ENCODE results near the gene SMG6.
A peak's percentile ranks its signal among the peaks of the same experiment; 100 is the strongest.
"Not testable (repeated sequence)": the region's sequence is repeated elsewhere in the genome, so short reads cannot be mapped to it uniquely, and the experiment has no call there.

The SMG6 gene

GRCh38 chr17:2263183-2264066, 40.2 kb downstream of the SMG6 start:
- peak; percentile 25 for DNase-seq (ENCODE audit: low spot score)

GRCh38 chr17:2262135-2262587, 41.4 kb downstream of the SMG6 start:
- DNase-seq (ENCODE audit: low spot score), result peak; percentile 59

- no peak for DNase-seq (ENCODE audit: low spot score)
Observed at GRCh38 chr17:2259769-2260536, 43.6 kb downstream of the SMG6 start.

DNA sequence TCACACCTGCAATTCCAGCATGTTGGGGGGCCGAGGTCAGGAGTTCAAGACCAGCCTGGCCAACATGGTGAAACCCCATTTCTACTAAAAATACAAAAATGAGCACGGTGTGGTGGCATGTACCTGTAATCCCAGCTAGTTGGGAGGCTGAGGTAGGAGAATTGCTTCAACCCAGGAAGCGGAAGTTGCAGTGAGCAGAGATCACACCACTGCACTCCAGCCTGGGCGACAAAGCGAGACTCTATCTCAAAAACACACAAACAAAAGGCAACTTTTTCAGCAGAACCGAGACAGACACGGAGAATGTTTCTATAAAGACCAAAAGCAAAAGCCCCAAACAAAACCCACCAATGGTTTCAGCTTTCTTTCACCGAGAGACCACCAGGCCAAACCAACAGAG, 44.8 kb downstream of the SMG6 start:
- not testable (repeated sequence) for DNase-seq (ENCODE audit: low spot score)

DNA sequence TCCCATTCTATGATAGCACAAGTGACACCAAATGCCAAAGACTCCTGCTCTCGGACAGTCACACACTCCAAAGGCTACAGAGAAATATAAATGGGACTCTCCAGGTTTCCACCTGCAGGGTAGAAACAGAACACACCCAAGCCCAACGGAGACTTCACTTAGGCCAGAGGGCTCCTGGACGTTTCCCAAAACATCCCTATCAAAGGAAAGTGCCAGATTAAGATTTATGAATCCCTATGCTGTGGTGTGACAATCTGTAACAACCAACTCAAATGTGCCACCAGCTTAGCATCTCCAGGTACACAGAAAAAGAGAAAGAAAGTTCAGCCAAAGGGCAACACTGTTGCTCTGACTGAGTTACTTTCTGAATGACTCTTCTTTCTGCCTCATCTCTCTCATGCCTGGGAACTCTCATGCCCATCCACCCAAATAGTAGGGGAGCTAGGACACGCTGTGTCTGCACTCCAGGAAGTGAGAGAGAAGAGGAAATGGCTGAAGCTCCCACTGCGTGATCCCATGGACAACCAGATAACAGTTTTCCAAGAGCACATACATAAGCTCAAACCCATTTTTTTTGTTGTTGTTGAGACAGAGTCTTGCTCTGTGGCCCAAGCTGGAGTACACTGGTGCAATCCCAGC, 49.7 kb downstream of the SMG6 start:
- peak; percentile 16 for DNase-seq (ENCODE audit: low spot score)

GRCh38 chr17:2253362-2253761, 50.2 kb downstream of the SMG6 start:
- no peak for DNase-seq (ENCODE audit: low spot score)

- DNase-seq (ENCODE audit: low spot score), result no peak
Observed at GRCh38 chr17:2251098-2251497, 52.5 kb downstream of the SMG6 start.

DNA sequence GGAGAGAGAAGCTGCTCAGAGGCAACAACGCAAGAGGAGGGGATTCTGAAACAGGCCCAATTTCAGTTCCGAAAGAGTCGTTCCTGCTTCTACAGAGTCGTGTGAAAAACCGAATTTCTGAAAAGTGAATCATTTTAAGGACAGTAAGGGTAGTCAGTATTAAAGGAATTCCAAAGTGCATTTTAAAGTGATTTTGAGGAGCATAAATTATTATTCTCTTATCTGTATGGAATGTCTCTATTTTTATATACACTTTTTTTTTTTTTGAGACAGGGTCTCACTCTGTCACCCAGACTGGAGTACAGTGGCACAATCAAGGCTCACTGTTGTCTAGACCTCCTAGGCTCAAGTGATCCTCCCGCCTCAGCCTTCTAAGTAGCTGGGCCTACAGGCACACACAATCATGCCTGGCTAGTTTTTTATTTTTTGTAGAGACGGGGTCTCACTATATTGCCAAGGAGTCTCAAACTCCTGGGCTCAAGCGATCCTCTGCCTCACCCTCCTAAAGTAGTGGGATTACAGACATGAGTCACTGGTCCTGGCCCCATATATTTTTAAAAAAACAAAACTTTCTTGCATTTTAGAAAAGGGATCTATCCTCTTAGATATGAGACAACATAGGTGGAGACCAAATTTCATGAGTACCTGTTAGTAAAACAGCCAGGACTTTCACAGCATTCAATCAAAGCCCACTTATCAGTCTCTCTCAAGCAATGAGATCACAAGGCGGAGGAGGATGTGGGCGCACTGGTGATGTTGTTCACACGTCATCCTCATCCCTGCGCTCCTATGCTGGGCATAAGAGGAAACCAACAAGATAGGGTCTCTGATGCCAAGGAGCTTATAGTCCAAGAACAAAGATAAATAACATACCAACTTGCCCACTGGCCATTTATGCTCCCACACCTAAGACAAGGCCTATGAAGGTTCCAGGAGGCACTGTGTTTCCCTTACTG, 53.2 kb downstream of the SMG6 start:
- DNase-seq (ENCODE audit: low spot score), result no peak

GRCh38 chr17:2247005-2247404, 56.6 kb downstream of the SMG6 start:
- no peak for DNase-seq (ENCODE audit: low spot score)

DNA sequence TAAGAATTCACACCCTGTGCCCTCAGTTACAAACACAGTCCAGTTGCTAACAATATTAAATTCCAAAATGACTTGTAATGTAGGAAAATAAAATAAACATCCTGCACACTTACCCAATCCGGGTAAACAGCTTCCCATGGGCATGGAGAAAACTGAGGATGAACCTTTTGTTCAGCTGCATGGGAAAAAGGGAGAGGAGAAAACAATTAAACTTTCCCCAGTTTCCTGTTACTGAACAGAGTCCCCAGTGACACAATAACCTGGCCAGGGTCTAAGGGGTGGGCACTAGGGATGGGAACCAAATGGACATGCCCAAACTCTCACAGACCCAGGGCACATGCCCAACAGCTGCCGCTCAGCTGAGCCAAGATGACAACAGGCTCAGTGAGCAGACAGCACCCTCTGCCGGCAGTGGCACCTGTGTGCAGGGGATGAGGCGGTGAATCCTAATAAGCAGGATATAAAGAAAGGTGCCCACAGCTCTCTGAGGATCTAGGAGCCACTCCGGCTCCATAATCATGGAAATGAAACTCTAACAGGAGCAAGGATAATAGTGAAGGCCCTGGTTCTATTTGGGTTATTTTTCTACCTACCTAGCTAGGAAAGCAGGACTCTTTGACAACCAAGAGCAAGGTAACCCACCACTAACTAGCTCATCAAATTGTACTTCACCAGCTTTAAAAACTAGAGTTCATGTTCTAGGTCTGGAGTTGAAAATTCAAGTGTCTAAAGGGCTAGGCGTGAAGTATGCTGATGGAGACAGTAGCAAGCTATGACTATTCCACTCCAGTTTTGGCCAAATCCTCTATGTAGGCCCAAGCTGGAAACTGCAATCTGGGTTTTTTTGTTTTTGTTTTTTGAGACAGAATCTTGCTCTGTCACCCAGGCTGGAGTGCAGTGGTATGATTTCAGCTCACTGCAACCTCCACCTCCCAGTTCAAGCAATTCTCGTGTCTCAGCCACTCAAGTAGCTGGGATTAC, 58.8 kb downstream of the SMG6 start:
- peak; percentile 75 for DNase-seq (ENCODE audit: low spot score)

GRCh38 chr17:2243953-2244352, 59.6 kb downstream of the SMG6 start:
- no peak for DNase-seq (ENCODE audit: low spot score)

DNA sequence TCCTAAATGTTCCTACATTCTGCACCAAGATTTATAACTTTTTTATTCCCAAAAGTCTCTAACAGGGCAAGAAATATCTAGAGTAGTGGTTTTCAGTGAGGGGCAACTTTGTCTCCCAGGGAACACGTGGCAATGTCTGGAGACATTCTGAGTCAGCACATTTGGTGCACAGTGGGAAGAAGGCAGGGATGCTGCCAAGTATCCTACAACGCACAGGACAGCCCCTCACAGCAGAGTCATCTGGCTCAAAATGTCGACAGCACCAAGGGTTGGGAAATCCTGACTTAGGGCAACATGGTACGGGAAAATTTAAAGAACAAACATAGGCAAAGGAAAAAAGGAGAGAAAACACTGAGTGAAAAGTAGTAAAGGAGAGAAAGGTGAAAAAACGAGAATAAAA, 61.8 kb downstream of the SMG6 start:
- DNase-seq (ENCODE audit: low spot score), result no peak

DNA sequence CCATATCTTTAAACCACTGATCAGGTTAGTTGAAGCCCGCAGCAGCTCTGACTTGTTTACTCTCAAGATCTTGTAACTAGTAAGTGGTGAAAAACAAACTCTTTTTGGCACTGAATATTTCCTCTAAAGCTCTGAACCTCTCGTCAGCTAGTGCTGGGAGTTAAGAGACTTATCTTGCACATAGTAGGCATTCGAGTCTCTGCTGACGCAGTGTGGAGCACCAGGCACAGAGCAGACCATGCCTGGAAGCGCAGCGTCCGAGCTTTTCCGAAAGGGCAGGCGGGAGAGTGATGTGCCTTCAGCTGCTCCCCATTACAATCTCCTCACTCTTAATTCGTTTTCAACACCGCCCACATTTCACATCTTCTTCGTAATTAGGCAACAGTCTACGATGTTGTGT, 63.0 kb downstream of the SMG6 start:
- no peak for DNase-seq (ENCODE audit: low spot score)

GRCh38 chr17:2239882-2240430, 63.6 kb downstream of the SMG6 start:
- peak; percentile 86 for DNase-seq (ENCODE audit: low spot score)

DNA sequence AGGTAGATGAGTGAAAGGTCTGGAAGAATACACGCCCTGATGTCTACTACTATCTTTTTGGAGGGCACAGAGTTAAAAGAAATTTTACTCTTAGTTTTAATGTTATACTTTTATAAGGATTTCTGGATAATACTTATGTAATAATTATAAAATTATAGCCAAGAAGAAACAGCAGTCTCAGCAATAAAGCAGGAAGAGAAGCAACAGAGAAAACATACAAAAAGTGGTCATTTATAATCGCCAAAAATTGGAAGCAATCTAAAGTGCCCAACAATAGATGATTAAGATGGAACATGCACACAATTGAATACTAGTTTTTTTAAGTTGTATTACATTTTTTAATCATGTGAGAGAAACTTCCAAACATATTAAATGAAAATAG, 64.4 kb downstream of the SMG6 start:
- DNase-seq (ENCODE audit: low spot score), result no peak

- DNase-seq (ENCODE audit: low spot score), result no peak
Observed at GRCh38 chr17:2238432-2239169, 65.0 kb downstream of the SMG6 start.

GRCh38 chr17:2237950-2238349, 65.6 kb downstream of the SMG6 start:
- no peak for DNase-seq (ENCODE audit: low spot score)

GRCh38 chr17:2237521-2237921, 66.1 kb downstream of the SMG6 start:
- no peak for DNase-seq (ENCODE audit: low spot score)

DNA sequence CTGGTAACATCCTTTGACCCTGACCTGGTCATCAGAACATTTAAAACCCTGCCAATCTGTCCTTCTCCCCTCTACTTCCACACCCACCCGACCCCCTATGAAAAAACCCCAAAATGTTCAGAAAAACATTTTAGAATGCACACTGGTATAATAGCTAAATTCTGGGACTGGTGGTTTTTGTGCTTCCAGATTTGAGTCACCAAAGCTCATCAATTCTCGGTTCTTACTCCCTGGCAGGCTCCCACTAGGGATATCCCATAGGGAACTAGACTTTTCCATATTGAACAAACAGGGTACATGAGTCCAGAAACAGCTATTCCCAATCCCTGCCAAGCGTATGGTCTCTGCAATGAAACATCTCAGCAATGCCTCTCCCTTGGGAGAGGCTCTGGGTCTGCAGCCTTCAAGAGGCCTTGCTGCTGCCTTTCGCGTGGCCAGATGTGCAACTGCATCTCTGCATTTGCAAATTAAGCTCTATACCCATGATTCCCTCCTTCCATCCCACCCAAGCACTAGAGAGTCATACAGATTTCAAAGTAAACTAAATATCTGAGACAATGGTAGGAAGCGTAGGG, 67.7 kb downstream of the SMG6 start:
- no peak for DNase-seq (ENCODE audit: low spot score)

Measured in kidney tubule cell (primary cell).